HG03378 (cell line): ENCODE results near the gene KNTC1.
"Not testable (repeated sequence)": the region's sequence is repeated elsewhere in the genome, so short reads cannot be mapped to it uniquely, and the experiment has no call there.

ENCODE experiments used
- ATAC-seq: cut with Tn5 transposase; IDR thresholded peaks from one replicate; pipeline ENCODE4 v1.9.1; 2021; ENCODE audit warnings: mild to moderate bottlenecking, moderate library complexity; ENCODE audit not compliant: unreplicated experiment

Gene KNTC1

DNA sequence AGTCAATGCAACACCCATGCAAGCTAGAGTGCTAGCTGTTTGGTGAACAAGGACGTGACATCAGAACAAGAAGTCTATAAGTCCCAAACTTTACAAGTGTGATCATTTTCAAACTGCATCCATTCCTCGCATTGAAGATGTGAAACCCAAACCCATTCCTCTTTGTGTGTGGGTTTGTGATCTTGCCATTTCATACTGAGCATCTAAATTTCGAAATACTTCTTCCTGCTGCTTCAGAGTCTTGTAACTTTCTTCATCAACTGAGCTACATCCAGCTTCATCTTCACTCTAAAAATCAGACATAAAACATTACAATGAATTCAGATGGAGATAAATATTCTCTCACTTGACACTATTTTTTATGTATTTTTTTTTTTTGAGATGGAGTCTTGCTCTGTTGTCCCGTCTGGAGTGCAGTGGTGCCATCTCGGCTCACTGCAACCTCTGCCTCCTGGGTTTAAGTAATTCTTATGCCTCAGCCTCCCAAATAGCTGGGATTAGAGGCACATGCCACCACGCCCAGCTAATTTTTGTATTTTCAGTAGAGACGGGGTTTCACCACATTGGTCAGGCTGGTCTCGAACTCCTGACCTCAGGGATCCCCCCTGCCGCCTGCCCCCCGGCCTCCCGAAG lies 21.5 kb upstream of the KNTC1 start:
- ATAC-seq = no peak

GRCh38 chr12:122506393-122506938 lies 20.6 kb upstream of the KNTC1 start:
- no peak for ATAC-seq

DNA sequence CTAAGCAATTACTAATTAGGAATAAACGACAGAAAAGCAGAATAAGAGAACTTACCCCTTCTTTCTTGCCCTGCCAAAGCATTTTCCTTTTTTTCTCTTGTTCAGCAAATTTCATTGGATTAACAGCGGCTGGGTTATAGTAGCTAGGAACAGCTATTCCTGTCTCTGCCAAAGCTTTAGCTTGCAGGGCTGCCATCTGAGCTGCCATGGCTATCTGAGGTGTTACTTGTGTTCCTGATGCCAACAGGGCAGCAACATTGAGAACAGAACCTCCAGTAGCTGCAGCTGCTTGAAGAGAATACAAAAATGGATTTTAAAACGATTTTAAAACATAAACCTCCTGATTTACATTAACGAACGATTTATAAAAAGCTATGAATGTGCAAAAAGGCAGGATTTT lies 18.9 kb upstream of the KNTC1 start:
- ATAC-seq = no peak

- ATAC-seq = not testable (repeated sequence)
These were observed 14.0 kb upstream of the KNTC1 start for GRCh38 chr12:122513028-122513427.

- no peak for ATAC-seq
These were observed 13.4 kb upstream of the KNTC1 start for GRCh38 chr12:122513660-122514059.

- no peak for ATAC-seq
These were observed 11.8 kb upstream of the KNTC1 start for GRCh38 chr12:122515275-122515674.

DNA sequence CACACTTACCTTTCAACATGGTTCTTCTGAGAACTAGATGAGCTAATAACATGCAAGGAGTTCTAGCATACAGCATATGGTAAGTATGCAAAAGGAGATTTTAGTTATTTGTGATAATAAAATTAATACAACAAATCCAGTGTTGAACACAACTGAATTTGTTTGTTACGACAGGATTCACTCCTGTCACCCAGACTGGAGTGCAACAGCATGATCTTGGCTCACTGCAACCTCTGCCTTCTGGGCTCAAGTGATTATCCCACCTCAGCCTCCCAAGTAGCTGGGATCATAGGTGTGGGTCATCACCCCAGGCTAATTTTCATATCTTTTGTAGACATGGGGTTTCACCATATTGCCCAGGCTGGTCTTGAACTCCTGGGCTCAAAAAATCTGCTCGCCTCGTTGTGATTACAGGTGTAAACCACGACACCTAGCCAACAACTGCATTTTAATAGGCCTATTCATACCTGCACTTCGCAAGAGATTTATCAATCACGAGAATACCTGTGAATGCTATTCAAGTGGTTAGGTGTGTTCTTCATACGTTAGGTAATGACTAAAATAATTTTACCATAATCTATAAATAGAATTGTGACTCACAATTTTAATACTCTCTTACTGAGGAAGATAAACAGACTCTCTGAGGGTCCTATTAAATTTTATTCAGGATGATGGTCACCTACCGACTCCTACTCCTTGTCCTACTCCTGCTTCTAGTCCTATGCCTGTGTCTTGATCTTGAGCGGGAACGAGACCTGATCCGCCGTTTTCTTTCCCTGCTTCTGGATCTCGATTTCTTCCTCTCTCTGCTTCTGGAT lies 10.3 kb upstream of the KNTC1 start:
- no peak for ATAC-seq

DNA sequence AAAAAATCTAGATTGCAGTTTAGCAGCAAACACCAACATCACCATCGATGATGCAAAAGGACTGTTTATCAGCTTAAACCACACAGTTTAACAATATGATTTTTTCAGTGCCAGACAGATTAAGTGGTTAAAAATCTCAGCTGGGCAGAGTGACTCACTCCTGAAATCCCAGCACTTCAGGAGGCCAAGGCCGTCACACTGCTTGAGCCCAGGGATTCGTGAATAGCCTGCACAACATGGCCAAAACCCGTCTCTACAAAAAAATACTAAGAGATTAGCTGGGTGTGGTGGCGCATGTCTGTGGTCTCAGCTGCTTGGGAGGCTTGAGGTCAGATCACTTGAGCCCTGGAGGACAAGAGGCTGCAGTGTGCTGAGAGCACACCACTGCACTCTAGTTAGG lies 9.2 kb upstream of the KNTC1 start:
- ATAC-seq = no peak

GRCh38 chr12:122518908-122519307 lies 8.1 kb upstream of the KNTC1 start:
- ATAC-seq = no peak

- ATAC-seq = no peak
These were observed 7.6 kb upstream of the KNTC1 start for GRCh38 chr12:122519418-122519817.

DNA sequence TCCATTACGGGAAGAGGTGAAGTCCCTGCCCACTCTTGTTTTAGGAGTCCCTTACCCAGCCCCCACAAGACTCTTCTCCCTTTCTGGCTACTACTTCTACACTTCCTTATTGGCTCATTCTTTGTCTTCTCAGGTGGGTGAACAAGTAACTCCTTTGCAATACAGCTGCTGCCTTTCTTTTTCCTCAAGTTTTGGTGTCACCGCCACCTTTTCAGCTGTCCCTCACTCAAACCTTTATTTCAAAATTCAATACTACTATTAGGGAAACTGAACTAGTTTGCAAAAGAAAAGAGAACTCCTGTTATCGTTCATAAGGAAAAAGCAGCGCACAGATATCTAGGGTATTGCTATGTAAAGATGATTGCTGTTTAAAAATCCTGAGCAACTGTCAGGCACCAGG lies 6.4 kb upstream of the KNTC1 start:
- ATAC-seq = no peak

- ATAC-seq = no peak
These were observed 3.8 kb upstream of the KNTC1 start for GRCh38 chr12:122523280-122523679.

DNA sequence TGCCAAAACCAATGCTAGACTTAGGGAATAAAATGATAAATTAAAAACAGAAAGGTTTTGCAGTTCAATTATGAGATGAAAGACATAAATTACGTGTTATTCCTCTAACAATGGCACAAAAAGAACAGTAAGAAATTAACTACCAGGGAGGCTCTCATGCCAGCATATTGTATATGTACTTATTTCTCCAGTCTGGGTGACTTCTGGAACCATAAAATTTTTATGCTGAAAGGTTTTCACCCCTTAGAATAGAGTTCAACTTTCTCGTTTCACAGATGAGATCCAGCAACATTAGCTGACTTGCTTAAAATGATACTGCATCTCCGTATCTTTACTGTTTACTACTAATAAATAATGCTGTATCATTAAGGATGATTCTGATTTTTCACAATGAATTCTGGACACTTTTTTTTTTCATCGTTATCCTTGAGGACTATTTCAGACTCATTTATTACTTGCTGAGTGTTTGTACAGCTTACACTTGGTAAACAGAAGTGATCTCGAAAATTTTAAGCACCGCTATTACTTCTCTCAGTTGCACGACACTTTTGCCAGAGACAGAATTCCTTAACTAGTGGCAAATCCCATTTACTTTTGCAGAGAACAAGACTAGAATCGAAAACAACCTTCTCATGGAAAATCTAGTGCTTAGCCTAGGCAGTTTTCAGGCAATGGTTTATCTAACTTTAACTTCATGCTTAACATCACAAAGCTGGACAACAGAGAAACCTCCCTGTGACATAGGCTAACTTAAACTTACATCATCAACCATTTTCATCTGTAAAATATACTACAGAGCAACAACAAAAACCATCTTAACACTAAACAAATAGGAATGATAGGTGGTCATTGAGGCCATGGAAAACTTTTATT lies 3.0 kb upstream of the KNTC1 start:
- ATAC-seq = no peak

GRCh38 chr12:122527478-122527944 lies 462 bp downstream of the KNTC1 start:
- no peak for ATAC-seq

GRCh38 chr12:122528582-122528981 lies 1.5 kb downstream of the KNTC1 start:
- no peak for ATAC-seq

GRCh38 chr12:122528992-122529391 lies 1.9 kb downstream of the KNTC1 start:
- ATAC-seq = no peak

GRCh38 chr12:122533856-122534255 lies 6.8 kb downstream of the KNTC1 start:
- ATAC-seq = no peak

DNA sequence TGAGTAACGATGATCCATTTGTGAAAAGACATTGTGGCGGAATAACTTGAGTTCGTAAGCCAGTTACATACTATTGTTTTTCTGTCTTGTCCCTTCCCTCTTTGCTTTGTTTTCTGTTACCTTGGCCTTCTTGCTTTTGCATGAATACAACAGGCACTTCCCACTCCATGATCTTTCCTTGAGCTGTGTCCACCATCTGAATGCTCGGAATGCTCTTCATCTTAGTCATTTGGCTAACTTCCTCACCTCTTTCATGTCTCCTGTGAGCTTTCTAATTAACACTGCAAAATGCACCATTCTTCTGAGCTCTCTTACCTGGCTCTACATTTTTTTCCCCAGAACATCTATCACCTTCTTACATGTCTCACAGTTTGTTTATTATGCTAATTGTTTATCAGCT lies 10.0 kb downstream of the KNTC1 start:
- no peak for ATAC-seq

DNA sequence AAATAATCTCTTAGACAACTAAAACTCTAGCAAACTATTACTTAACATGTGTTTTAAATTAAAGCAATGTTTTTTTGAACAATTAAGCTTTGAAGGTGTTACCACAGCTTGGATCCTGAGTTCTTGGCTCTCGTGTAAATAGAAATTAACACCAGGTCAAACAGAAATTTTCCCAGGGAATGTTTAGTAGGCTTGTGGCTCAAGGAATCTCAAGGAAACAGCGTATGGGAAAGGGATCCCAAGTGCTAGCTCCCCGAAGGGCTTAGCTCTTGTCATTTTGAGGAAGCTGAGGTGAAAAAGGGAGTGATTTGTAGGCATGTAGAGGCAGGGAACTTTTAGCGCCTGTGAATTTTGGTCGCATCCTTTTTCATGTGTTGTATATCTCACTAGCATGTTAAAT lies 11.4 kb downstream of the KNTC1 start:
- ATAC-seq = no peak

DNA sequence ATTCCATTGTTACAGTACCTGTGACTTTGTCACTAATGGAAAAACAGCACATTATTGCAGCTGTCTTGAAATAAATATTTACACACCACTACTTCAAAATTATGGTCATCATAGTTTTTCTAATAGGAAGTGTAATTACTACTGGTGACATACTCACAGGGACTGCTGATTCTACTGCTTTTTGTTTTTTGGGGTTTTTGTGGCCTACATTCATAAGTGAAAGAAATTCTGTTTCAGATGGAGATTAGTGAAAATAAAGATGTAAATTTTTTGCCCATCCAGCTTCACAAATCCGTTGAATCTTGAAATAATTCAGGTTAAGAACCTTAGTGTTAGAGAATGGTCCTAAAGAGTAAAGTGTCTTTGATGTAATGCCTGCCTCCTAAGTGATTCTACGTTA lies 17.5 kb downstream of the KNTC1 start:
- no peak for ATAC-seq

GRCh38 chr12:122545855-122546254 lies 18.8 kb downstream of the KNTC1 start:
- ATAC-seq = peak; percentile 60
